ENCODE measurements around the gene KIAA1549.

The KIAA1549 gene

DNA sequence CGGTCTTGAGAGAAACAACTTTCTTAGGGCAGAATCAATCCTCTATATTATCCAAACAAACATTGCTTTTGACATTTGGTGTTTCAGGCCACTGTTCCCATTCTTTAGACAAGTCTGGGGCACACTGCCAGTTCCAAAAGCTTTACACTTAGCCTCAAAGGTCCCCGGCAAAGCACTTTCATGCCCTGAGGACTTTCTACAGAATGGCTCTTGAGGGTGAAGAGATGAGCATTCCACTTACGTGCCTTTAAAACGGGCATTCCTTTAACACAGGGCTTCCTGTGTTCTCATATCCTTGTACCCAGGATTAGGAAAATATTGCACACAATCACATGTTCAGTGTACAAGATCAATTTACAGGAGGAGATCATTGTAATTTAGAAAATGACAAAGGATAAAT lies 196.5 kb downstream of the KIAA1549 start:
- no peak overlapping the region for H3K4me3 ChIP-seq (ENCODE audit: low read depth, low read length)
- in situ Hi-C loops (cut with HindIII; ENCODE audit: low sequenced_read_pairs) = no loop called here
- no peak for DNase-seq (ENCODE audit: low read depth)
- TF ChIP-seq, protein P1, sequence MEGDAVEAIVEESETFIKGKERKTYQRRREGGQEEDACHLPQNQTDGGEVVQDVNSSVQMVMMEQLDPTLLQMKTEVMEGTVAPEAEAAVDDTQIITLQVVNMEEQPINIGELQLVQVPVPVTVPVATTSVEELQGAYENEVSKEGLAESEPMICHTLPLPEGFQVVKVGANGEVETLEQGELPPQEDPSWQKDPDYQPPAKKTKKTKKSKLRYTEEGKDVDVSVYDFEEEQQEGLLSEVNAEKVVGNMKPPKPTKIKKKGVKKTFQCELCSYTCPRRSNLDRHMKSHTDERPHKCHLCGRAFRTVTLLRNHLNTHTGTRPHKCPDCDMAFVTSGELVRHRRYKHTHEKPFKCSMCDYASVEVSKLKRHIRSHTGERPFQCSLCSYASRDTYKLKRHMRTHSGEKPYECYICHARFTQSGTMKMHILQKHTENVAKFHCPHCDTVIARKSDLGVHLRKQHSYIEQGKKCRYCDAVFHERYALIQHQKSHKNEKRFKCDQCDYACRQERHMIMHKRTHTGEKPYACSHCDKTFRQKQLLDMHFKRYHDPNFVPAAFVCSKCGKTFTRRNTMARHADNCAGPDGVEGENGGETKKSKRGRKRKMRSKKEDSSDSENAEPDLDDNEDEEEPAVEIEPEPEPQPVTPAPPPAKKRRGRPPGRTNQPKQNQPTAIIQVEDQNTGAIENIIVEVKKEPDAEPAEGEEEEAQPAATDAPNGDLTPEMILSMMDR (IDR thresholded peaks at IDR 0.05; ENCODE audit: low read depth, low read length, missing control alignments) = no peak
